NCI-H1092 (cell line): ENCODE measurements around the gene PHF23.
"Not testable (repeated sequence)": the region's sequence is repeated elsewhere in the genome, so short reads cannot be mapped to it uniquely, and the experiment has no call there.

Experiments used
- DNase-seq: peaks from one replicate; lab custom pipeline; 2025; lab: John Stamatoyannopoulos, UW

The PHF23 gene

DNA sequence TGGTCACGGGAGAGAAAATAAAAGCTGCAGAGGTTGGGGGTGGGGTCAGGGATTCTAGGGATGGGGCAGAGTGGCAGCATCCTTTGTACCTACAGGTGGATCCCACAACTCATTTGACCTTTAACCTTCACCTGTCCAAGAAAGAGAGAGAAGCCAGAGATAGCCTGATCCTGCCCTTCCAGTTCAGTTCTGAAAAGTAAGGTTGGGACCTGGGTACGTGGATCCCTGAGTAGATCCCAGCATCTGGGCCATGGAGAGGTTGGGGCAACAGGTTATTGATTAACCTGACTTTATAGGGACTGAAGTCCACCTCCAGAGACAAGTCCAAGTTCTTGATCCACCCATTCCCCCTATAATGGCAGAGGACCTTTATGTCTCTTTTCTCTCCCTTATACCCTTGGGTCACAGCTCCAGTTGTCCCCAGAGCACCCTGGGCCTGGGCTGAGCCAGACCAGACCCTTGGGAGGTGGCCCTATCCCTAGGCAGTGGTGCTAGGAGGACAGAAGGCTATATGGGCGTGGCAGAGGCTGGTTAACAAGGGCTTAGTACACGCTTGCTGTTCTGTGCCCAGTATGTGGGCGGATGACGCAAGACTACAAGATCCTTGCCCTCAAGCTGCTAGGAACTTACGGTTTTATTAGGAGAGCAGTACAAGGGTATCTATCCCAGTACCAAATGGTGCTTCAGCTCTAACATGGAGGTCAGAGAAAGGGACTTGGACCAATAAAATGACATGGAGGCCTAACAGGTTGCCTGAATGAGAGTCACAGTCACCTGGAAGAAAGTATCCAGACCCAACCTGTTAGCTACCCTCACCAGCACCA, 19.7 kb upstream of the PHF23 start:
- DNase-seq, result no peak

DNA sequence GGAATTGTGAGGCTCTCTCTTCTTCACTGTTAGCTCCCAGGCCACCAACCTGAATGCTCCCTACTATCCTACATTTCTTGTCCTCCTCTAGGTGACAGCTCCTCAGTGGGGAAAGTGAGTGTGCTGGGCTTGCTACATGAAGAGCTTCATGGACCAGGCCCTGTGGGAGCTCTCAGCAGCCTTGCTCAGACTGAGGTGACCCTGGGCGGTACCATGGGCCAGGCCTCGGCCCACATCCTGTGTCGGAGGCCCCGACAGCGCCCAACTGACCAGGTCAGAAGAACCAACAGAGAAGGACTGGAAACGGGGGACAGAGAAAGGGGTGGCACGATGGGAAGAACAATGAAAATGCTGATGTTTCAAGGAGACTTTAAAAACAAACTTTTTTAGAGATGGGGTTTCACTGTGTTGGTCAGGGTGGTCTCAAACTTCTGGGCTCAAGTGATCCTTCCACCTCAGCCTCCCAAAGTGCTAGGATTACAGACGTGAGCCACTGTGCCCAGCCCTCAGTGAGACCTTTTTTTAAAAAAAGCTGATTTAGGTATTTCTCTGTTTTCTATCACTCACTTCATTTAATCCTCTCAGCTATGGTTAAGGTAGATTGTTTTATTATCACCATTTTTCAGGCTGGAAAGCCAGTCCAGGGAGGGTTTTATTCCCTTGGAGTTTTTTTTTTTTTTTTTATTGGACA, 17.7 kb upstream of the PHF23 start:
- no peak for DNase-seq

DNA sequence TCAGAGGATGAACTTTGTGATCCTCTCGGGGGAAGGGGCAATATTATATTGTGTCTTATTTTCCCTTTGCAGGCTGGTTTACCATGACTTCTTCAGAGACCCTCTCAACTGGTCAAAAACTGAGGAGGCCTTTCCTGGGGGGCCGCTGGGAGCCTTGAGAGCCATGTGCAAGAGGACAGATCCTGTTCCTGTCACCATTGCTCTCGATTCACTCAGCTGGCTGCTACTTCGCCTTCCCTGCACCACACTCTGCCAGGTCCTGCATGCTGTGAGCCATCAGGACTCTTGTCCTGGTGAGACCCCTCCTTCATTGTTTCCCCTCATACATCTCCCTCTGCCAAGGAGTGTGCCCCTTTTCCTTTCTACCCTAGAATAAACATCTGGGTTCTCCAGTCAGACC, 15.3 kb upstream of the PHF23 start:
- no peak for DNase-seq

DNA sequence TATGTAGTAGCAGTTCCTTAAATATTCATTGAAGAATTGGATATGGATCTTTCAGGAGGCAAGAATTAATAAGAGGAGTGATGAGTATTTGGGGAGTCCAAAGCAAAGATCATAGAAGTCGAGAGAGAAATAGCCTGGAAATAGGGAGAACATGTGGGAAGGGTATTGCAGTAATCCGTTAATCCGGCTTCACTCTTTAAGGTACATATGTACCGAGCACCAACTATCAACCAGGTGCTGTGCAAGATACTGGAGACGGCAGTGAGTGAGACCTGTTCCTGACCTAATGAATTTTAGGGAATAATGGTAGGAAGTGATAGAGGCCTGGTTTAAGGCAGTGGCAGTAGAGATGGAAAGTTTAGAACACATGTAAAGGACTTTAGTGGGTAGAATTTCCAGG, 13.8 kb upstream of the PHF23 start:
- DNase-seq, result no peak

DNA sequence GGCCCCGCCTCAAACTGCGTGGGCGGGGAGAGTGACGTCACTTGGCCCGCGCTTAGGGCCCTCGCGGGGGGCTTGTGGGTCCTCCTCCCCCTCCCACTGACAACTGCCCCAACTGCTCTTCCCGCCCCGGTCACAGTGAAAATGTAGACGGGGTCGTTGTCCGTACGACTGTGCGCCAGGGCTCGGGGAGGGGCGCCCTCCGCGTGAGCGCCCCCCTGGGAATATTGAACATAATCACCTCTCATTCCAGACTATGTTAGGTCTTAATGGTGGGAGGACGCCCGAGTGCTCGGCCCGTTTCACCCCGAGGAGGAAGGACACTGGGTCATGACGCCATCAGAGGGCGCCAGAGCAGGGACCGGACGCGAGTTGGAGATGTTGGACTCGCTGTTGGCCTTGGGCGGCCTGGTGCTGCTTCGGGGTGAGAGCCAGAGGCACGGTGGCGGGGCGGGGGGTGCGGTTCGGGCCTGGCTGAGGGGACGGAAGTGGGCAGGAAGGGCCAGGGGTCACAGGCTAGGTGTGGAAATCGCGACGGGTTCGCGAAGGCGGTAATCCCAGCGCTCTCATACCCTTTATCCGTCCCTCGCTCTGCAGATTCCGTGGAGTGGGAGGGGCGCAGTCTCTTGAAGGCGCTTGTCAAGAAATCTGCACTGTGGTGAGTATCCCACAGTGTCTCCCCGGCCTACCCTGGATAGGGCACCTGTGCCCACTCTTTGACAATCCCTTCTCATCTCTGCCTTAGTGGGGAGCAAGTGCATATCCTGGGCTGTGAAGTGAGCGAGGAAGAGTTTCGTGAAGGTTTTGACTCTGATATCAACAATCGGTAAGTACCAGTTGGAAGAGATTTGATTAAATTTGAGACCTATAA, 13.2 kb upstream of the PHF23 start, which contains the start of gene ELP5:
Gene ELP5, plus strand, starts transcription at position 40 of the 868 bp plus-strand sequence. Its CDS starts 336 bp downstream, at position 376.
- peak; percentile 81 for DNase-seq

DNA sequence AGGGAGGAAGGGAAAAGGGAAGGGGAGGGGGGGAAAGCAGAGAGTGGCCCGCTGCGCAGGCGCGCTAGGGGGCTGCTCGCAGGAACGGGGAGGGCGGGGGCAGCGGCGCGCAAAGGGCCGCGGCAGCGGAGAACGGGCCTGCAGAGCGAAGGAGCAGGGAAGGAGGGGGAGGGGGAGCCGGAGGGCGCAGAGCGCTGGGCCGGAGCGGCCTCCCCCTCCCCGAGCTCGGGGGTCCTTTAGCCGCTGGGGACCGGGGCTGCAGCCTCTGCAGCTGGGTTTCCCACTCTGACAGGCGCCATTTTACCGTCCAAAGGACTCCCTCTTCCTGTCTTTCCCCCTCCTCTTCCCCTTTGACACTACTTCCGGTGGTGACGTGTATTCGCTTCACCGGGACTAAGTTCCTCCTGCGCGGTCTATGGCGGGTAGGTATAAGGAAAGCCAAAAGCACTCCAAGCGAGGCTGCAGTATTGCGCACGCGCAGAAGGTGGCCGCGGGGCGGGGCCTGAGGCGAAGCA, 12.5 kb upstream of the PHF23 start, which contains the start of gene CTDNEP1:
Gene CTDNEP1, minus strand, starts transcription at position 74 of the 515 bp plus-strand sequence. CDS start 438 bp downstream, outside the sequence.
- DNase-seq, result peak; percentile 95

DNA sequence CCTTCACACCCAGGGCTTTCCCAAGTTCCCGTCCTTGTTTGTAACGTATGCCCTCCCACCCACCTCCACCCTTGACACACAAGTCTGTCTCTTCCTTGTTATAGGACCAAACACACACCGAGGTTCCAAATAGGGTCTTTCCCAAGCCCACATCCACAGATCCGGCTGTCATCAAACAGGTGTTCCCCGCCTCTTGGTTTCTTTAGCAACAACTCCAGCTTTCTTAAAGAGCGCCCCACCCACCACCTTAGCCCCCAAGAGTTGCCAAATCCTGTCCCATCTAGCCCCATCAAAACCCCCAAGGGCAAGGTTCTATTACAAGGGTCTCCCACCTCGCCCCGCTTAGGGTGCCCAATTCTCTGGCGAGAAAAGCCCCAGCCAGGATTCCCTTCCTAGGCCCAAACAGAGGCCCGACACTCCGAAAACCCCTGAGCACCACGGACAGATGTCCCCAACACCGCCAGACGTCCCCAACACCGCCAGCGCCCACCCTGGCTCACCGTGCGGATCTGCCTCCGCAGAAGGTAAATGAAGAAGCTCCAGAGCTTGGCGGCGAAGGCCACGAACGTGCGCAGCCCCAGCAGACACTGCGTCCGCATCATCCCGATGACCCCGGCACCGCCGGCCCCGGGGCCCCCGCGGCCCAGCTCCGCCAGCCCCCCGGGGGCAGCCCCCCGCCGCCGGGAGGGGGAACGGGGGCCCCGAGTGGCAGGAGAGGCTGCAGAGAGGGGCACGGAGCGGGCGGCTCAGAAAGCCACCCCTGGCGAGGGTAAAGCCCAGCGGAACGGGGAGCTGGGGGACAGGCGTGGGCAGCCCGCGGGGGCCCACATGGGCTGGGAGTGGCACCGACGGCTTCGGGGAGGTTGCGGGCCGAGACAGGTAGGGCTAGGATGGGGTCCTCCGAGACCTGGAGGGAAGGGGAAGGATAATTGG, 11.7 kb upstream of the PHF23 start:
- no peak for DNase-seq

DNA sequence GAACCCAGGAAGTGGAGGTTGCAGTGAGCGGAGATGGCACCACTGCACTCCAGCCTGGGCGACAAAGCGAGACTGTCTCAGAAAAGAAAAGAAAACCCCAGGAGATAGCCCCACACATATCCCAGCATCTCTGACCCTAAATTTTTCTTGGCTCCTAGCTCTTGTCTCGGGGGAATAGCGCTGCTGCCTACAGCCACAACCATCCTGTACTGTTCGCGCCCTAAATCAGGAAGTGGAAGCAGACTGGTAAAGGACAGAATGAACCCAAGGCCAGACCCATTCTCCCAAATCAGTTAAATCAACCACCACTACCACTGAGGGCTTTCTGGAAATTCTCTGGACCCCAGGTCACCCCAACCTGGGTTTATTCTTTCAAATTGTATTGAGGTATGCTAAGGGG, 10.6 kb upstream of the PHF23 start:
- DNase-seq, result no peak

DNA sequence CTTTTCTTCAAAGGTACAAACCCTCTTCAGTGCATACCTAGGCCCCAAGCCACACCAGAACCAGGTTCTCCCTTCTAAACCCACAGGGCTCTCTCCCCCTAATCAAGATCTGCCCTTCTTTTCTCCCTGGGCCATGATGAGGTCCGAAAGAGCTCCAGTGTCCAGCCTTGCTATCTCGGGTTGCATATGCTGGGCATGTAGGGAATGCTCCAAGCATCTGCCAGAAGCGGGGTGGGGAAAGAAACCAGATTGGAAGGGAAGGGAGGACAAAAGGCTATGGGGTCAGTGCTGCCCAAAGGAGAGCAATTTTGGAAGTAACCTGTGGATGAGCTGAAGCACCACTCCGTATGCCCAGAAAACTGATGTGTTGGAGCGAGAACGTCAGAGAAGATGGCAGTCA, 10.0 kb upstream of the PHF23 start:
- no peak for DNase-seq

DNA sequence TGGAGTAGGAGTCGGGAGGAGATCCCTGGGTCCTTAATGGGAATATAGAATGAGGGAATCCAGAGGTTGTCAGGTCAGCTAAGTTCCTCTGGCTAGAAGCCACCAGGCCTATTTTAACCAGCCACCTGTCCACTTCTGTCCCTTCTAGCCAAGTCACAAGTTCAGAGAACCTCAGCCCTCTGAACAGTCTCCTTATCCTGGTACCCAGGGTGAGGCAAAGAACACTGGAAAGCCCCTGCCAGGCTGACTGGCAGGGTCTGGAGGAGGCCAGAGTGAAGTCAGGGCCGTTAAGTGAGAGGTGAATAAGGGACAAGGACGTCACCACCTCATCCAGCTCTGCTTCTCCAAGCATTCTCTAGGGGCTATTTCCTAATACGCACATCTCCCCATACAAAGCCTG, 9.5 kb upstream of the PHF23 start:
- DNase-seq, result no peak

DNA sequence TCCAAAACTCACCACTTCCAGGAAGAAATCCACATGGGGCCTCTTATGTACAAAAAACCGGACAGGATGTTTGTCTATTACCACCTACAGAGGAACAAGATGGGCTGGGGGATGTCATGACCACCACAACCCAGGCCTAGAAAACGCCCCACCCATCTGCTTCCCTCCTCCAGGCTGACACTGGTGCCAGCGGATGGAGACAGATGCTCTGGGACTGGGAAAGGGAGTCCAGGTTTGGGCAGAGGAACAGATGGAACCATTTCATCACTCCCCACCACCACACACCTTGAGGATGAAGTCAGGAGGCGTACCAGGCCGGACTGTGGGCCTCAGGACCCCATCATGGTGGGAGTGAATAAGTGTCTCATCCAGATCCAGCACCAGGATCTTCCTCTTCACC, 7.5 kb upstream of the PHF23 start:
- no peak for DNase-seq

DNA sequence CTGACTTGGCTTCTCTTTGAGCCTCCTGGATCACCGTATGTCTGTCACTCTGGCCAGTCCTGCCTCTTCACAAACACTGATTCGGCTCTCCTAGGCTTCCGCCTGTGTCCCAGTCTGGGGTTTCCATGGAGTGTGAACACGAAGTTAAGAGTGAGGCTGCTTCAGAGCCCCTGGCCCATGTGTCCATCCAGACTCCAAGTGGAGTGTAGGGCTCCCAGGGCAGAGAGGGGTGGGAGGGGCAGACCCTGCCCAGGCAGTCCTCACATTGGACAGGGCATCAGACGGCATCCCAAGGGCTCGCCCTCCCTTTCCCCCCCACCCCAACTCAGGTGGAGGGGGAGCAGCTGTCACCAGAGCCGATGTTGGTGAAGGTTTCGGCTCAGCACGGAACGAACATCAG, 4.6 kb upstream of the PHF23 start:
- DNase-seq, result not testable (repeated sequence)

DNA sequence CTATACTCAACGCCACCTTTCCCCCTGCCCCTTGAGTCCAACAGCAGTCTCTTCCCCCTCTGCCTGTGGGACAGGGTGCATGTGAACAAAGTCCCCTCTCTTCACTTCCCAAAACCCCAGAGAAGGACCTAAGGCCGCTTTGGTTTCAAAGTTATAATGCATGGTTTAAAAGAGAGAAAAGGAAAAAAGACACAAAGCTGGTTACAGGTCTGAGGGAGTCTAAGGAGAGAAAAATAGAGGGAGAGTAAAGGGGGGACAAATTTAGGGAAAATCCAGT, 4.1 kb upstream of the PHF23 start:
- DNase-seq, result no peak

DNA sequence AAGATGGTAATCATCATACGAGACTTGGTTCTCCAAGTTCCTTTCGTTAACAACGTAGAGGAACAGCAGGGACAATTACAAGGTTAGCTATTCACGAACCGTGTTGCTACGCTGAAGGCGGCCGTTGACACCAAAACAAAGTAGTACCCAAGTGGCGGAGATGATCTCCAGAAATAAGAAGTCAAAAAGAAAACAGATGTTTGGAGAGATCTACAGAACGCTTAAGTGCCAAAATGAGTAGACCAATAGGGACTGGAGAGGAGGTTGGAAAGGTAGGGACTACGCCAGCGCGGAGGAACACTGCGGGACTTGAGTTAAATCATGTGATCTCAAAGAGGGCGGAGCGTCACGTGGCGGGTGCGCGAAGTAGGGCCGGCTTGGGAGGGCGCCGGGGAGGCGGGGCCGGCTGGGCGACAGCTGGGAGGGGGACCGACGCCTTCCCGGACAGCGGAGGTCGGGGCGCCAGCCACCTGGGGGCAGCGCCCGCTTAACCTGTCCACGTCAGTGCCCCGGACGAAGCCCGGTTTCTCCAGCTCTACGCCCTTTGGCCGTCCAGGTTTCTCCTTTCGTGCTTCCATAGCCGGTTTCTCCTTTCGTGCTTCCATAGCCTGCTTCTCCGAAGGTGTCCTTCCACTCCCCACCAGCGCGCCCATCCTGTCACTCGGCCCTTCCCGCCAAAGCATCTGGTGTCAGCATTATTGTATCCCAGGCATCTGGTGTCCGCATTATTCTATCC, 3.6 kb upstream of the PHF23 start:
- peak; percentile 90 for DNase-seq

DNA sequence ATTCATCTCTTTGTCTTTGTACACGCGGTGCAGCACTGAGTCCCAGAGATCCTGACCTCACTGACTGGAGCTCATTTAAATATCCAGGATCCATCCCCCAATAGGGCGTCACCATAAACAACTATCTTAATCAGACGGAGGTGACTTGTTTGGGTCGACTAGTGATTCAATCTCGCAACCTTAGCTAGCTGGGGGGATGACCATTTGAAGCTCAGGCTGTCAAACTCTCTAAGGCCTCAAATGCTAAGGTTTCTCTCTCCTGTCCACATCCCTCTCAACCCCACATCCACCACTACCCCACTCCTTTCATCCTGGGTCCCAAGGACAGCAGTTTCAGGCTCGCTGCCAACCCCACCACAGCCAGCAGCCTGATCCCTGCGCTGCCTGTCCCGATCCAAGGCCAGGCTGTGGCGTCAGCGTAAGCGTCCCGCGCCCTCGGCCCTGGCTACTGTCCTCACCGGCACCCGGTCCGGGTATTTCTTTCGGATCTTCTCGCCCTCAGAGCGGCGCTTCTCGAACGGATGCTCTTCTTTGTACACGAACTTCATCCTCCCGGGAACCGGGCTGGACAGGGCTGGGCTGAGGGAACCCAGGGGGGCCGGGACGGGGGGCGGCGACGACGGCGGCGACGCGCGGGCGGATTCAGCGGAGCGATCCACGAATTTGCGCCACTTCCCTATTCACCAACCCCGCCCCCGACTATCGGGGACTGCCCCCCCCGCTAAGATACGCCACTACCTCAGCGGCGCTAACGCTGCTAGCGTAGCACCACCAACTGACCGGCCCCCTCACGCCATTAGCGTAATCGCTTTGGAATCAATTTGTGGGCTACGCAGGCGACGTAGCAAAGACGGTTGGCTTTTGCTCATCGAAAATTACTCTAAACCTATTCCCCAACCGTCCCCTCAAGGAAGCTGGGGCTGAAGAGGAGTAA, 2.8 kb upstream of the PHF23 start, which contains the start of gene GABARAP:
Gene GABARAP, minus strand, starts transcription at position 667 of the 934 bp plus-strand sequence. Its CDS starts 119 bp downstream, at position 548.
- peak; percentile 77 for DNase-seq

DNA sequence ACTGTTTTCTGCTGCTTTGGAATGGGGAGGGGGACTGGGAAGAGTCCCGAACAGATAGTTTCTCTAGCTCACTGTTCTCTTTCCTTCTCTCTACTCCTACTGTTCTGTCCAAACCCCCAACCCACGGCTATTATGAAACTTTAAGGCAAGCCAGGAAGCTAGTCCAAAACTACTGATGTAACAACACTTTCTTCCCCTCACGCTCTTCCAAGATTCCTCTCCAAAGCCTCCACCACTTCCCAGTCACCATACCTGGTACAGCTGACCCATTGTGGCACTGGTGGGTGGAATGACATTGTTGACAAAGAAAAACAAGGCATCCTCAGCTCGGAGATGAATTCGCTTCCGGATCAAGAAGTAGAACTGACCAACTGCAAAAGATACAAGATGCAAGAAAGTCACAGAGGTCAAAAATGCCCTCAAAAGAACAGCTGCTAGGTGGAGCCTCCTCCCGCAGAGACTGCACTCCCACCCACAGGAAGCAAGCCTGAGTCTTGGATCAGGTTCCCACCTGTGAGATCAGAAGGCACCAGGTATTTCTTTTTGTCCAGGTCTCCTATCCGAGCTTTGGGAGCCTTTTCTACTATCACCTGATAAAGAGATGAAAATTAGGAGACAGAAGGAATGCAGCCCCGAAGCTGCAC, 2.0 kb upstream of the PHF23 start:
- no peak for DNase-seq

DNA sequence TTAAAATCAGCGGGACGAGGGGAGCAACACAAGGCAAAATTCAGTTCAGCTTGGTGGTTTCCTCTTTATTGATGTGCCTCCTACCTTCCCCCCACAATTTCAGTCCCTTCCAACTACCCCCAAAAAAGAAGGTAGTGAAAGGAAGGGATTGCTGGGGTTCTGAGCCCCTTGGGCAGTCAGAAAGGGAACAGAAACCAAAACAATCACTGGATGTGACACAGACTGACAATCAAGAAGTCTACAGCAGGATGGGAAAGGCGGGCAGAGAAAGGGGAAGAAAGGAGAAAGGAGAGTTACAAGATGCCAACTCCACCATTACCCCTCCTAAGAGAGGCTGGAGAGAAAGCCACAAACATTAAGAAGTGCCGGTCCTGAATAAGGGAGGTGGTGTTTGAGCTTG, 1.1 kb upstream of the PHF23 start:
- DNase-seq, result no peak

DNA sequence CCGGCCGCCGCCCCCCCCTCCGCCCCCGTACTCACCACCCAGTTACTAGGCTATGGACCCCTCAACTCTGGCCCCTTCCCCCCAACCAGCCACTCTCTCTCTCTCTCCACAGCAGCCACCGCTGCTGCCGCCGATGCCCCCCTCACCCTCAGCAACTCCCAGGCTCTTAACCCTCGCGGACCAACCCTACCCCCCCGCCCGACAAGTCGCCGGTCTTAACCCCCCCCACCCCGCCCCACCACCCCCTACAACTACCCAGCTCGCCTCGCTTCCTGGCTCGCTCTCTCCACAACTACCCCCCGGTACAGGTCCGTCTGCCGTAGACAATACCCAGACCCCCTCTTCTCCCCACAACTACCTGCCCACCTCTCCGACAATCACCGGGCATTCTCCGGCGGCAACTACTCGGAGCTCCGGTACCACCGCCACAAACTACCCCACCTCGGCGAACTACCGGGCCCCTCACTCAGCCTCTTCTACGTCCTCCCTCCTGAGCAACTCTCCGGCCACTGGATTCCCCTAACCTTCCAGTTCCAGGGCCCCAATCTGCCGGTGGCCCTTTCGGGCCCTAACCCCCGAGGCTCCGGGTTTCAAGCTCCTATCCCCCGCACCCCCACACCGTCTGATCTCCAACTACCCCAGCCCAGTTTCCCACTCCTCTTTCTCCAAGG, 702 bp downstream of the PHF23 start:
- DNase-seq, result no peak
